Activated CD8-positive, alpha-beta memory T cell treated with anti-CD3 and anti-CD28 coated beads, Interleukin-2, amount 50 U/mL, for 1 hour (primary cell): ENCODE measurements around the gene CDKAL1.
"Not testable (repeated sequence)": the region's sequence is repeated elsewhere in the genome, so short reads cannot be mapped to it uniquely, and the experiment has no call there.

Experiments used
- DNase-seq: peaks from one replicate; pipeline ENCODE4 v3.0.0-alpha.2; 2020; ENCODE audit errors: extremely low read depth

The CDKAL1 gene

DNA sequence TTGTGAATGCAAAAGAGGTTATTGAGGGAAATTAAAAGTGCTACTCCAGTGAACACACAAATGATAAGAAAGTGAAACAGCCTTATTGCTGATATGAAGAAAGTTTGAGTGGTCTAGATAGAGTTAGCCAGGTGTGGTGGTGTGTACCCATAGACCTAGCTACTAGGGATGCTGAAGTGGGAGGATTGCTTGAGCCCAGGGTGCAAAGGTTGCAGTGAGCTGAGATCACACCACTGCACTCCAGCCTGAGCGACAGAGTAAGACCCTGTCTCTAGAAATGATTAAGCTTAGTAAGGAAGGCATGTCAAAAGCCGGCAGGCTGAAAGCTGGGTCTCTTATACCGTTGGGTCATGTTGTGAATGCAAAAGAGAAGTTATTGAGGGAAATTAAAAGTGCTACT lies 389.8 kb downstream of the CDKAL1 start:
- not testable (repeated sequence) for DNase-seq

DNA sequence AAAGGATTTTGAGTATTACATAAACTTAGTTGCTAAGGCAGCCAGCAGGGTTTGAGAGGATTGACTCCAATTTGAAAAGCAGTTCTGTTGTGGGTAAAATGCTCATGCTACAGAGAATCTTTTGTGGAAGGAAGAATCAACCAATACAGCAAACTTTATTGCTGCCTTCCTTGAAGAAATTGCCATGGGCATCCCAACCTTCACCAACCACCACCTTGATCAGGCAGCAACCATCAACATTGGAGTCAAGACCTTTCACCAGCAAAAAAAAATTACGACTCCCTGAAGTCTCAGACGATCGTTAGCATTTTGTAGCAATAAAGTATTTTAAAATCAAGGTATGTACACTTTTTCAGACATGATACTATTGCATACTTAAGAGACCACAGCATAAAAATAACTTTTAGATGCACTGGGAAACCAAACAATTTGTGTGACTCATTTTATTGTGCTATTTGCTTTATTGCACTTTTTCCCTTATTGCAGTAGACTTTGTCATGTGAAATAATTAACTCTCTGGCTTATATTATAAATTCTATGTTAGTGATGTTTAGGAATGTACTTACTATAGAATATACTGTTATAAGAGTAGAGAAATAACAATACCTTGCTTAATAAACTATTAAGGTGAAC lies 390.8 kb downstream of the CDKAL1 start:
- DNase-seq, result no peak

DNA sequence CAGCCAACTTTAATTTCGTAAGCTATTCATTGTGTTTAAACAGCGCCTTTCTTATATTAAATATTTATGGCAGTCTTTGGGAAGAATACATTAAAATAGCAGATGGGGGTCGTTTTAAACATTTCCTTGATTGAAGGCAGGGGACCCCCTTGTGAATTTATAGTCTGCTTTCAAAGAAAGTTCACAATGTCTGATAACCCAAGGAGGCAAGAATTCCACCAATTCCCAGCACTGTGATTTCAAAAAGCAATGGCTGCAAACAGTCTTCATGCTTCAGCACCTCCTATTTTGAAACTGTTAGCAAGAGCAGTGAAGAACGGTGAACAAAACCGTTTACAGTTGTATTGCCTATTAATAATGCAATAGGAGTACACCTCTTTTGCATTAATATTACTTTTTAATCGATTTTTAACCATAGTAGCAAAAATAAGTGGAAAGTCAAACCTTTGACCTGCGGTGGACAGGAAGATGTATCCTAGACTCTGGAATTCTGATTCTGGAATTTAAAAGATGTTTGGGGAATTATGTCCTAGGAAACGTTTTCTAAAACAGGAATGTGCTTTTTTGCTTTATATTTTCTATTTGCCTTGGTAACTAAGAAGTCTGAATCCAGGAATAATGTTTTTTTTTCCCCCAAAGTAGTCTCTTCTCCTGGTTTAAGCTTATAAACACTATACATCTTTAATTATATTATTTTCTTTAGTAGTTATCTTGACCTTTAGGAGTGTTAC lies 393.0 kb downstream of the CDKAL1 start:
- DNase-seq, result no peak

DNA sequence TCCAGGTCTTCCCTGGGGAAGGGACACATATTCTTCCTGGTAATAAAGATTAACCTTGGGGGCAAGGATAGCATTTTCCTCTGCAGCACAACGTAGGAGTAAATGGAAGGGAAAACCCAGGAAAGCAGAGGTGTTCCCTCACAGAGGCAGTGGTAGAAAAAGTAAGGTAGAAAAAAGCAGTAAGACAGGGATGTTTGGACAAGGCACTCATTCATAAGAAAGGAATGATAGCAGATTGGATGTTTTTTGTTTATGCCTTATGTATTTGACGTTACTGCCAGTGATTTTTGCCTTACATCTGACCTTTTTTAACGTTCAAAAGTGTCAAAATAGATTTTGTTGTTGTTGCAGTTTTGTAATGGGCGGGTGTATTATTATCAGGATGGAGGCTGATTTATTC lies 395.0 kb downstream of the CDKAL1 start:
- no peak for DNase-seq

GRCh38 chr6:20931093-20931492 lies 396.8 kb downstream of the CDKAL1 start:
- DNase-seq, result no peak

GRCh38 chr6:20931772-20932171 lies 397.5 kb downstream of the CDKAL1 start:
- DNase-seq, result no peak

GRCh38 chr6:20932284-20932683 lies 398.0 kb downstream of the CDKAL1 start:
- no peak for DNase-seq

GRCh38 chr6:20933057-20933788 lies 399.0 kb downstream of the CDKAL1 start:
- DNase-seq, result no peak

DNA sequence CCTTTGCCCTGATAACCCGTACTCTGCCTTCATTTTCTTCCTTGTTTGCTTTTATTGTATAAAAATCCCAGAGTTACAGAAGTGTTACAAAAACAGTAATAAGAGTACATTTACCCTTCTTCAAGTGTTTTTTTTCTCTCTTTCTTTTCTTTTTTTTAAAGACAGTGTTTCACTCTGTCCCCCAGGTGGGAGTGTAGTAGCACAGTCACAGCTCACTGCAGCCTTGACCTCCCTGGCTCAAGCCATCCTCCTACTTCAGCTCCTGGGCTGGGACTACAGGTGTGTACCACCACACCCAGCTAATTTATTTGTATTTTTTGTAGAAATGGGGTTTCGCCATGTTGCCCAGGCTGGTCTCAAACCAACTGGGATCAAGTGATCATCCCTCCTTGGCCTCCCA lies 402.7 kb downstream of the CDKAL1 start:
- no peak for DNase-seq

DNA sequence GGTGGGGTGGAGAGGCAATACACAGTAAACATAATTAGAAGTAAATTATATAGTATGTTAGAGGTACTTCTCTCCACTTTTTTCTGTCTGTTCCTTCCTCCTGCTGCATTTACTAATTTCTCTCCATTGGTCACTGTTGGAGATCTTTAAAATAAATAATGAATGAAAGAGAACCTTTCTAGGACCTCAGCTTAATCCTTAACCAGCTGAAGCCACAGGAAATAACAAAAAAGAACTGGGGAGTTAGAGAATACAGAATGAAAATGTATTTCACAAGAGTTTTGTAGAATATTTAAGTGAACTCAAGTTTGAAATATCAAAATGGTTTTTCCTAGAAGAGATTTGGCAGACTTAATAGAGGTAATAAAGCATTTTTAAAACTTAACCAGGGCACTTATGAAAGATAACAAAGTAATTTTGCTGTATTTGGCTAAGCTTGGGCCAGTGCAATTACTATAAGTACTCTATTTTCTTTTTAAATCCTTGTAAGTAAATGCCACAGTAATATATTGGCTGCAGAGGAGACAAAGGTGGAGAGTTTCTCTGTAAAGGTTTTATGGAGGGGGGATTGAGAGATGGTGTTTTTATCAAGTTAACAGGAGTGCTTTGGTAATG lies 405.0 kb downstream of the CDKAL1 start:
- DNase-seq, result no peak

DNA sequence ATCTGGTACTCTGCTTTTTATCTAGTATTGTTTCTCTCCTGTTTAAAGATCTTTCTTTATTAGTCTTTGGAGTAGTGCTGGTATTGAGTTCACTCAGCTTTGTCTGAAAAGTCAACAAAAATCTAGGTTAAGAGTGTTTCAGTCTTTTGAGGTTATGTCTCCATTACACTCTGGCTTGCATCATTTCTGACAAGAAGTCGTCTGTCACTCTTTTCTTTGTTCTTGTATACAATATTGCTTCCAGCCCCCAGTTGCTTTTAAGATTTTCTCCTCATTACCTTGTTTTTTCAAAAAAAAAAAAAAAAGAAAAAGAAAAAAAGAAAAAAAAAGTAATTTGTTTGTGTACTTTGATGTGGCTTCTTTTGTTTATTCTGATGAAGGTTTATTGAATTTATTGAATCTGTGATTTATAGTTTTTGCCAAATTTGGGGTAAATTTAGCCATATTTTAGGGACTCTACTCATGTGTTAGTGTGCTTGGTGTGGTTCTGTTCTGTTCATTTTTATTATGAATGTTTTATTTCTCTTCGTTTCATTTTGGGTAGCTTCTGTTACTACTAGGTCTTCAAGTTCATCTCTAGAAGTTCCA lies 408.9 kb downstream of the CDKAL1 start:
- DNase-seq, result no peak

GRCh38 chr6:20943922-20944321 lies 409.7 kb downstream of the CDKAL1 start:
- DNase-seq, result no peak

DNA sequence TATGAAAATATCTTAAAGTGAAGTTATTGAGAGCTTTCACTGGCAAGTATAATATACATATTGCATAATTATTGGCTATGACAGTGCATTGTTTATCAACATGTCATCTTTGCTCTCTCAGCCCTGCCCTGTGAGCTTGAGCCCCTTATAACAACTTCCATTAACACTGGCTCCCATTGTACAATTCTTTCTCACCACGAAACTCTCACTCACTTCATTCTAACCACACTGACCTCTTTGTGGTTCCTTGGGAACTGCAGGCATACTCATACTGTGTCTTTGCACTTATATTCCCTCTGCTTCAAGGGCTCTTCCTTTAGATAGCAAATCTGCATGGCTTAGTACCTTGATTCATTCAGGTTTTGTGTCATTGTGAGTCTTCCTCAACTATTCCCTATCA lies 411.8 kb downstream of the CDKAL1 start:
- no peak for DNase-seq

DNA sequence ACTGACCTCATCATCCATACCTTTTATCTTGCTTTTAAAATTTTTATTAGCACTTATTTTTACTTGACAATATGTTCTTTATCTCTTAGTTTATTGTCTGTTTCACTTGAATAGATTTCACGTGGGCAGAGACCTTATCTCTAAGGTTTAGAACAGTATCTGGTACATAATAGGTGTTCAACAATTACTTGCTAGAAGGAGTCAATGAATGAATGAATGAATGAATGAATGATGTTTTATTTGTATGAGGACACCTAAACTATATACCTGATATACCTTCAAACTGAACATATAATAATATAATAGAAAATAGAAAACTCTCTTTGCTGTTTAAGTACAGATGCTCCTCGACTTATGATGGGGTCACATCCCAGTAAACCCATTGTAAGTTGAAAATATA lies 412.6 kb downstream of the CDKAL1 start:
- no peak for DNase-seq

- no peak for DNase-seq
Observed at GRCh38 chr6:20947977-20948376, 413.7 kb downstream of the CDKAL1 start.

GRCh38 chr6:20948556-20948955 lies 414.3 kb downstream of the CDKAL1 start:
- no peak for DNase-seq

- no peak for DNase-seq
Observed at GRCh38 chr6:20949138-20949537, 414.9 kb downstream of the CDKAL1 start.

- no peak for DNase-seq
Observed at GRCh38 chr6:20952699-20953474, 418.6 kb downstream of the CDKAL1 start.

- no peak for DNase-seq
Observed at GRCh38 chr6:20954315-20954714, 420.1 kb downstream of the CDKAL1 start.

DNA sequence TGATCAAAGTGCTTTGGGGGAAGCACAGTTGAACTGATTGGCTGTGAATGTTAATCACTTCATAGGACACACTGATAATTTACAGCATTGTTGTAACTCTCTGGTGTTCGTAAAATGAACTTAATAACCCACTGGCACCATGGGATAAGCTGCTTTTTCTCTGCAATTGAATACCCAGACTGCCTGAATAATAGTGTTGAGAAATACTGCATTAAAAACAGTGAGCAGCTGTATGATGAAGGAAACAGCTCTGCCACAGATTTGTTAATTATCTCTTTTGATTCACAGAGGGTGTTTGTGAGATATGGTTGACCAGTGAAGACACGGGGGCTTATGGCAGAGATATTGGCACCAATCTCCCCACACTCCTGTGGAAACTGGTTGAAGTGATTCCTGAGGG lies 420.9 kb downstream of the CDKAL1 start:
- DNase-seq, result no peak

DNA sequence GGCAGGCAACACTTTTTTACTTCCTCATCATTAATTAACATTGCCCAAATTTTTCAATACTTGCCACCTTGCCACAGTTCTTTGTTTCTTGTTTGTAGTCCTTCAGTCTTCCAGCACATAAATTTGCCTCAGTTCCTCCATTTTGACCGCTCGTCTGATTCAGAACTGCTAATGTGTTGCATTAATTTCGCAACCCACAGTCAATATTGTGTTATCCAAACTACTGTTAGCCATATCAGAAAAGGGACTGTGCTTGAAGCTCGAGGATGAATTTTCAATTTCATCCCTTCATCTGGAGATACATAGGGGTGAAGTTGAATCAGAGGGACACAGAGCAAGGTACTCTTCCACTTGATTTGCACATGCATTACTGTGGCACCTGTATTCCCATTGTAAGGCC lies 421.5 kb downstream of the CDKAL1 start:
- no peak for DNase-seq
